Measurements from ENCODE around the gene FUZ. TPM values are rescaled to one million over a fixed set of nuclear protein-coding genes. Genes with fewer than 3 reads are reported as not detected.

Gene FUZ
- total and polyA plus RNA-seq, 2 of the 8 experiments (the other 6 are each of a cell fraction or from before 2014, with no cell fraction given): 28.4 to 33.9 TPM

- H2AK5ac ChIP-seq (ENCODE audit: low read depth, low read length): no peak overlapping the region
- H3K4ac ChIP-seq (replicated peaks; ENCODE audit: insufficient read length, low read depth, low read length): no peak overlapping the region
- no peak overlapping the region for H3K18ac ChIP-seq (ENCODE audit: extremely low read depth, low read length)
- H4K91ac ChIP-seq (replicated peaks; ENCODE audit: insufficient read length, low read length): no peak overlapping the region
- H3K14ac ChIP-seq (ENCODE audit: insufficient read length): no peak overlapping the region
- H2BK5ac ChIP-seq (ENCODE audit: low read depth, low read length): no peak overlapping the region
- no peak overlapping the region for H4K5ac ChIP-seq (ENCODE audit: insufficient read length, low read depth, low read length)
- H2BK20ac ChIP-seq (ENCODE audit: low read length): no peak overlapping the region
- TF ChIP-seq SP1 (IDR thresholded peaks at IDR 0.05; ENCODE audit: low read depth, low read length): no peak
- H3K23me2 ChIP-seq (ENCODE audit: low read depth, low read length): peaks cover 4% of the 10 kb centered on the region; the same call in 1 of the 2 replicates
- no peak overlapping the region for H3K27ac ChIP-seq (ENCODE audit: low read depth, low read length)
- peaks cover 0 to 2% of the 10 kb centered on the region in 2 experiments for H4K20me1 ChIP-seq (replicated peaks in 1 of 2; ENCODE audit: control insufficient read depth in 1 of 2, insufficient read depth in 2 of 2, low read length in 2 of 2)
- H3K27me3 ChIP-seq (replicated peaks in 1 of 4; ENCODE audit: control insufficient read depth in 3 of 4, extremely low read depth in 1 of 4, insufficient read depth in 3 of 4, low read length in 3 of 4): no peaks in the 10 kb centered on the region
- H3K9ac ChIP-seq (replicated peaks in 1 of 4; ENCODE audit: extremely low read depth in 1 of 4, low read depth in 3 of 4, low read length in 3 of 4): no peak overlapping the region
- DNase-seq (ENCODE audit: low read depth in 1 of 2, low spot score in 2 of 2): no peak
- H3K79me1 ChIP-seq (ENCODE audit: low read depth, low read length): peaks cover 3% of the 10 kb centered on the region; the same call in 1 of the 2 replicates
- no peak overlapping the region for H3K23ac ChIP-seq (ENCODE audit: insufficient read length)
- no peak overlapping the region for H3K56ac ChIP-seq (replicated peaks; ENCODE audit: insufficient read length, low read depth, low read length)
- CTCF ChIA-PET (ENCODE audit: partially characterized antibody): interaction anchor here (1.0 to 2.1 kb wide), 4 partner anchors 16 to 40 kb away, joined by 3 to 4 read pairs (median 4); no protein-coding TSS in a partner anchor
- peaks cover 0 to 3% of the 10 kb centered on the region in 2 experiments; a peak in 1 of 4 replicates for H3K79me2 ChIP-seq (ENCODE audit: control insufficient read depth in 1 of 2, insufficient read depth in 2 of 2, low read length in 2 of 2)
- H2AFZ ChIP-seq (ENCODE audit: low read length): no peak overlapping the region
- FAIRE-seq: no peak
- H2BK120ac ChIP-seq (replicated peaks; ENCODE audit: low read depth, low read length): no peak overlapping the region
- no peak overlapping the region for H3K4me2 ChIP-seq (ENCODE audit: insufficient read depth in 1 of 2, low read depth in 2 of 2, low read length in 2 of 2)
- H2BK15ac ChIP-seq (ENCODE audit: low read length): no peak overlapping the region
- no peak overlapping the region for H4K8ac ChIP-seq (ENCODE audit: extremely low read depth, insufficient read depth, low read length)
- no peak overlapping the region for H2BK12ac ChIP-seq (ENCODE audit: low read depth, low read length)
- no peaks in the 10 kb centered on the region for H3K9me3 ChIP-seq (ENCODE audit: insufficient read depth in 2 of 2, low read depth in 1 of 2, low read length in 1 of 2)
- 79% methylated on average over 3 of the region's 3 CpGs; no CpG with 5 or more reads in 1 of the 2 experiments for WGBS, 2 experiments (ENCODE audit: extremely low coverage in 1 of 2, insufficient coverage in 1 of 2, insufficient read length in 1 of 2, insufficient replicate concordance in 2 of 2, low coverage in 1 of 2, low lambda C conversion rate in 2 of 2, missing lambda C conversion rate in 1 of 2)
- POLR2A ChIA-PET (ENCODE audit: partially characterized antibody): interaction anchor here (0.6 to 3.3 kb wide), 7 partner anchors 13 to 156 kb away, joined by 3 to 12 read pairs (median 4); partner anchors contain the start of genes ADM5 and FUZ
- no peak overlapping the region for H3K4me3 ChIP-seq (ENCODE audit: extremely low read depth in 1 of 4, insufficient read depth in 2 of 4, low read depth in 3 of 4, low read length in 4 of 4)
- 0 out of 8 replicates have a peak, but pooled peaks cover 0 to 3% (median 0%) of the 10 kb centered on the region in 4 experiments for H3K36me3 ChIP-seq (ENCODE audit: control insufficient read depth in 2 of 4, insufficient read depth in 4 of 4, low read length in 3 of 4)
- peaks cover 0 to 3% (median 0%) of the 10 kb centered on the region in 4 experiments; a peak in 2 of 7 replicates for H3K4me1 ChIP-seq (replicated peaks in 1 of 4; ENCODE audit: control insufficient read depth in 3 of 4, insufficient read depth in 4 of 4, low read length in 3 of 4)
Observed at GRCh38 chr19:49845414-49845813, 32.3 kb upstream of the FUZ start.

All from H1 (cell line).